Epithelial cell of esophagus (primary cell): ENCODE results near the gene TBX5.

Source experiments
- DNase-seq: peaks from one replicate; pipeline ENCODE4 v3.0.0; 2010; ENCODE audit warnings: low read depth
- H3K4me3 ChIP-seq: 2 replicates; pipeline ENCODE4 v1.5.1; 2011; ENCODE audit warnings: mild to moderate bottlenecking, low read length, control low read depth
- CTCF ChIP-seq: IDR thresholded peaks from 2 replicates; pipeline ENCODE4 v1.5.1; 2011; ENCODE audit warnings: low read depth, mild to moderate bottlenecking, low read length, control low read depth, inconsistent platforms; ENCODE audit not compliant: insufficient read depth; ENCODE audit errors: missing control alignments

Gene TBX5

GRCh38 chr12:114400925-114401324 lies 5.0 kb downstream of the TBX5 start:
- DNase-seq = no peak
- no peak overlapping the region for H3K4me3 ChIP-seq
- TF ChIP-seq CTCF = no peak

GRCh38 chr12:114400361-114400811 lies 5.6 kb downstream of the TBX5 start:
- DNase-seq = no peak
- no peak for TF ChIP-seq CTCF
- H3K4me3 ChIP-seq = no peak overlapping the region

- no peak overlapping the region for H3K4me3 ChIP-seq
- no peak for DNase-seq
- no peak for TF ChIP-seq CTCF
Measured at GRCh38 chr12:114399664-114400211, 6.2 kb downstream of the TBX5 start.

GRCh38 chr12:114397978-114398881 lies 7.7 kb downstream of the TBX5 start:
- no peak for DNase-seq
- no peak for TF ChIP-seq CTCF
- H3K4me3 ChIP-seq = no peak overlapping the region

- no peak for TF ChIP-seq CTCF
- DNase-seq = no peak
- H3K4me3 ChIP-seq = no peak overlapping the region
Measured at GRCh38 chr12:114396869-114397719, 8.8 kb downstream of the TBX5 start.

GRCh38 chr12:114396153-114396868 lies 9.6 kb downstream of the TBX5 start:
- TF ChIP-seq CTCF = no peak
- no peak for DNase-seq
- H3K4me3 ChIP-seq = no peak overlapping the region
